NCI-H2196 (cell line): ENCODE measurements around the gene SLC25A42.
"Not testable (repeated sequence)": the region's sequence is repeated elsewhere in the genome, so short reads cannot be mapped to it uniquely, and the experiment has no call there.

Experiments used
- DNase-seq: peaks from one replicate; lab custom pipeline; 2025; ENCODE audit not compliant: unreplicated experiment; lab: John Stamatoyannopoulos, UW

Gene SLC25A42

GRCh38 chr19:19102566-19102965 lies 38.8 kb downstream of the SLC25A42 start:
- DNase-seq, result not testable (repeated sequence)

- DNase-seq, result no peak
Observed at GRCh38 chr19:19103167-19103566, 39.4 kb downstream of the SLC25A42 start.

GRCh38 chr19:19105365-19106055 lies 41.7 kb downstream of the SLC25A42 start:
- DNase-seq, result no peak

- DNase-seq, result no peak
Observed at GRCh38 chr19:19106056-19106551, 42.3 kb downstream of the SLC25A42 start.

GRCh38 chr19:19106938-19107337 lies 43.1 kb downstream of the SLC25A42 start:
- DNase-seq, result not testable (repeated sequence)

GRCh38 chr19:19107654-19108053 lies 43.9 kb downstream of the SLC25A42 start:
- no peak for DNase-seq

GRCh38 chr19:19109601-19110000 lies 45.8 kb downstream of the SLC25A42 start:
- DNase-seq, result no peak

GRCh38 chr19:19110410-19111135 lies 46.8 kb downstream of the SLC25A42 start:
- DNase-seq, result no peak

GRCh38 chr19:19111136-19111835 lies 47.5 kb downstream of the SLC25A42 start:
- DNase-seq, result no peak

GRCh38 chr19:19111967-19112580 lies 48.3 kb downstream of the SLC25A42 start:
- DNase-seq, result no peak

GRCh38 chr19:19113040-19113626 lies 49.3 kb downstream of the SLC25A42 start:
- DNase-seq, result no peak

- DNase-seq, result peak; percentile 14
Observed at GRCh38 chr19:19115954-19116353, 52.2 kb downstream of the SLC25A42 start.

- DNase-seq, result no peak
Observed at GRCh38 chr19:19119325-19120237, 55.8 kb downstream of the SLC25A42 start.

- DNase-seq, result peak; percentile 13
Observed at GRCh38 chr19:19120308-19121231, 56.8 kb downstream of the SLC25A42 start.

- no peak for DNase-seq
Observed at GRCh38 chr19:19121371-19121770, 57.6 kb downstream of the SLC25A42 start.

GRCh38 chr19:19122902-19123301 lies 59.1 kb downstream of the SLC25A42 start:
- no peak for DNase-seq

- DNase-seq, result no peak
Observed at GRCh38 chr19:19123386-19123785, 59.6 kb downstream of the SLC25A42 start.

- no peak for DNase-seq
Observed at GRCh38 chr19:19126102-19126501, 62.3 kb downstream of the SLC25A42 start.

- no peak for DNase-seq
Observed at GRCh38 chr19:19131989-19132388, 68.2 kb downstream of the SLC25A42 start.
